GM18508 (cell line): ENCODE results near the gene EGLN3.

Experiments used
- ATAC-seq: cut with Tn5 transposase; IDR thresholded peaks from one replicate; pipeline ENCODE4 v1.9.1; 2021; ENCODE audit warnings: moderate number of reproducible peaks; ENCODE audit not compliant: insufficient read depth, unreplicated experiment

The EGLN3 gene

GRCh38 chr14:33916663-33917565 lies 34.0 kb downstream of the EGLN3 start:
- ATAC-seq, result no peak

GRCh38 chr14:33915682-33916081 lies 35.2 kb downstream of the EGLN3 start:
- no peak for ATAC-seq

- no peak for ATAC-seq
These were observed 36.0 kb downstream of the EGLN3 start for GRCh38 chr14:33914676-33915516.

- ATAC-seq, result no peak
These were observed 39.8 kb downstream of the EGLN3 start for GRCh38 chr14:33911046-33911445.

- no peak for ATAC-seq
These were observed 40.4 kb downstream of the EGLN3 start for GRCh38 chr14:33910435-33910834.

GRCh38 chr14:33909380-33910084 lies 41.3 kb downstream of the EGLN3 start:
- no peak for ATAC-seq

- ATAC-seq, result no peak
These were observed 42.2 kb downstream of the EGLN3 start for GRCh38 chr14:33908540-33909223.

GRCh38 chr14:33906968-33907367 lies 43.9 kb downstream of the EGLN3 start:
- no peak for ATAC-seq

GRCh38 chr14:33904609-33905008 lies 46.3 kb downstream of the EGLN3 start:
- no peak for ATAC-seq

GRCh38 chr14:33903369-33903768 lies 47.5 kb downstream of the EGLN3 start:
- no peak for ATAC-seq

GRCh38 chr14:33902363-33902762 lies 48.5 kb downstream of the EGLN3 start:
- ATAC-seq, result no peak

- no peak for ATAC-seq
These were observed 49.3 kb downstream of the EGLN3 start for GRCh38 chr14:33901426-33902155.

GRCh38 chr14:33900706-33901105 lies 50.2 kb downstream of the EGLN3 start:
- ATAC-seq, result no peak

GRCh38 chr14:33899723-33900341 lies 51.0 kb downstream of the EGLN3 start:
- ATAC-seq, result no peak

- no peak for ATAC-seq
These were observed 52.9 kb downstream of the EGLN3 start for GRCh38 chr14:33897878-33898535.

- ATAC-seq, result no peak
These were observed 53.5 kb downstream of the EGLN3 start for GRCh38 chr14:33897382-33897781.

GRCh38 chr14:33894339-33894738 lies 56.5 kb downstream of the EGLN3 start:
- no peak for ATAC-seq

- ATAC-seq, result no peak
These were observed 59.2 kb downstream of the EGLN3 start for GRCh38 chr14:33891700-33892099.

GRCh38 chr14:33884916-33885315 lies 66.0 kb downstream of the EGLN3 start:
- ATAC-seq, result no peak
